PC-3 (cell line): ENCODE measurements around the gene DBNDD1. TPM values are rescaled to one million over a fixed set of nuclear protein-coding genes. Genes with fewer than 3 reads are reported as not detected.

Source experiments
- ATAC-seq: fragments of 200-7000 bp; cut with Tn5 transposase; 2 replicates; pipeline ENCODE4 v1.9.1; 2020; ENCODE audit warnings: mild to moderate bottlenecking, moderate library complexity
- BruUV-seq: library from RNA; stranded (reverse); fragments of 400-500 nt; replicated peaks from 2 replicates; lab custom pipeline; 2021; lab: Mats Ljungman, UMichigan
- CTCF ChIA-PET: fragments of 300-600 bp; sonication (Branson Sonifier 250); formaldehyde crosslinking; loops from one replicate; lab custom pipeline; 2022; ENCODE audit warnings: antibody characterized with exemption; lab: Charles Lee
- POLR2A ChIA-PET: fragments of 300-600 bp; sonication (Branson Sonifier 250); formaldehyde crosslinking; loops from one replicate; lab custom pipeline; 2022; ENCODE audit warnings: antibody characterized with exemption; ENCODE audit not compliant: unreplicated experiment; lab: Charles Lee
- DNase-seq: peaks from one replicate; pipeline ENCODE4 v3.0.0-alpha.2; 2015
- H2AFZ ChIP-seq: fragments of 300-600 bp; sonication (generic); 2 replicates; pipeline ENCODE4 v1.6.0; 2016; ENCODE audit warnings: antibody characterized with exemption, low read length
- H3F3A ChIP-seq: fragments of 300-600 bp; sonication (generic); one replicate; pipeline ENCODE4 v1.6.0; 2017; ENCODE audit warnings: antibody characterized with exemption, low read length, control low read depth, mild to moderate bottlenecking; ENCODE audit not compliant: unreplicated experiment
- H3K27ac ChIP-seq: fragments of 300-600 bp; sonication (generic); 2 replicates; pipeline ENCODE4 v1.5.1; 2016; ENCODE audit warnings: mild to moderate bottlenecking, low read length
- H3K27me3 ChIP-seq: fragments of 300-600 bp; sonication (generic); 2 replicates; pipeline ENCODE4 v1.6.1; 2016; ENCODE audit warnings: low read length, mixed read lengths
- H3K36me3 ChIP-seq: fragments of 300-600 bp; sonication (generic); 2 replicates; pipeline ENCODE4 v1.6.1; 2016; ENCODE audit warnings: low read depth, mixed run types, low read length, mixed read lengths
- H3K4me1 ChIP-seq: fragments of 300-600 bp; sonication (generic); 2 replicates; pipeline ENCODE4 v1.5.1; 2016; ENCODE audit warnings: low read length; ENCODE audit not compliant: insufficient read depth
- H3K4me2 ChIP-seq: fragments of 300-600 bp; sonication (generic); 2 replicates; pipeline ENCODE4 v1.6.0; 2016; ENCODE audit warnings: low read length
- H3K4me3 ChIP-seq: fragments of 300-600 bp; sonication (generic); 2 replicates; pipeline ENCODE4 v1.5.1; 2016; ENCODE audit warnings: mild to moderate bottlenecking, low read length, mixed read lengths
- H3K79me2 ChIP-seq: fragments of 300-600 bp; sonication (generic); 2 replicates; pipeline ENCODE4 v1.6.1; 2017; ENCODE audit warnings: low read length, mixed read lengths
- H3K9ac ChIP-seq: fragments of 300-600 bp; sonication (generic); 2 replicates; pipeline ENCODE4 v1.6.0; 2016; ENCODE audit warnings: mild to moderate bottlenecking, low read length
- H3K9me2 ChIP-seq: fragments of 300-600 bp; sonication (generic); replicated peaks from 2 replicates; pipeline ENCODE4 v1.6.1; 2016; ENCODE audit warnings: mixed run types, low read length, mixed read lengths
- H3K9me3 ChIP-seq: fragments of 300-600 bp; sonication (generic); 2 replicates; pipeline ENCODE4 v1.6.1; 2016; ENCODE audit warnings: low read length, mixed read lengths
- H4K20me1 ChIP-seq: fragments of 300-600 bp; sonication (generic); 2 replicates; pipeline ENCODE4 v1.6.1; 2016; ENCODE audit warnings: low read length, mixed read lengths
- EZH2 ChIP-seq: fragments of 300-600 bp; sonication (generic); IDR thresholded peaks from one replicate; pipeline ENCODE4 v1.6.1; 2017; ENCODE audit warnings: antibody characterized with exemption, mild to moderate bottlenecking, low read length; ENCODE audit not compliant: unreplicated experiment
- EZH2phosphoT487 ChIP-seq: fragments of 300-600 bp; sonication (generic); IDR thresholded peaks from 2 replicates; pipeline ENCODE4 v1.6.1; 2018; ENCODE audit warnings: mild to moderate bottlenecking, antibody characterized with exemption, low read length, borderline replicate concordance
- intact Hi-C: fragments of 100-400 bp; cut with micrococcal nuclease; formaldehyde crosslinking; loops from 2 replicates; pipeline ENCODE4 v1.9.0; 2023
- total RNA-seq: library from RNA; depleted of rRNA; stranded (reverse); fragments of >200 nt; gene quantifications from 2 replicates; pipeline ENCODE4 v1.2.3, GENCODE V29; 2014
- TF ChIP-seq, protein P1 (sequence below): fragments of 300-600 bp; sonication (generic); conservative IDR thresholded peaks from 2 replicates; pipeline ENCODE4 v1.5.1; 2017; ENCODE audit warnings: antibody characterized with exemption, low read depth, mild to moderate bottlenecking, low read length

DBNDD1 gene
- total RNA-seq, 1 experiment from 2014 or later: 21.1 TPM

GRCh38 chr16:90050969-90051368 is 31.7 kb upstream of the DBNDD1 start:
- no peak overlapping the region for H2AFZ ChIP-seq
- no peaks in the 10 kb centered on the region for H4K20me1 ChIP-seq
- DNase-seq (no peak), ATAC-seq (no peak)
- H3K9me2 ChIP-seq: no peaks in the 10 kb centered on the region
- ChIA-PET CTCF (no interaction called here), POLR2A (no interaction called here)
- 0 out of 2 replicates have a peak, but pooled peaks cover 8% of the 10 kb centered on the region for H3K4me1 ChIP-seq
- H3F3A ChIP-seq: no peaks in the 10 kb centered on the region
- H3K79me2 ChIP-seq: no peaks in the 10 kb centered on the region
- no peak overlapping the region for H3K4me2 ChIP-seq
- H3K36me3 ChIP-seq: no peaks in the 10 kb centered on the region
- BruUV-seq: no TSS peak
- H3K4me3 ChIP-seq: no peak overlapping the region
- intact Hi-C loops: no loop called here
- H3K9me3 ChIP-seq: peaks cover 6% of the 10 kb centered on the region; the same call in 1 of the 2 replicates
- TF ChIP-seq, protein P1, sequence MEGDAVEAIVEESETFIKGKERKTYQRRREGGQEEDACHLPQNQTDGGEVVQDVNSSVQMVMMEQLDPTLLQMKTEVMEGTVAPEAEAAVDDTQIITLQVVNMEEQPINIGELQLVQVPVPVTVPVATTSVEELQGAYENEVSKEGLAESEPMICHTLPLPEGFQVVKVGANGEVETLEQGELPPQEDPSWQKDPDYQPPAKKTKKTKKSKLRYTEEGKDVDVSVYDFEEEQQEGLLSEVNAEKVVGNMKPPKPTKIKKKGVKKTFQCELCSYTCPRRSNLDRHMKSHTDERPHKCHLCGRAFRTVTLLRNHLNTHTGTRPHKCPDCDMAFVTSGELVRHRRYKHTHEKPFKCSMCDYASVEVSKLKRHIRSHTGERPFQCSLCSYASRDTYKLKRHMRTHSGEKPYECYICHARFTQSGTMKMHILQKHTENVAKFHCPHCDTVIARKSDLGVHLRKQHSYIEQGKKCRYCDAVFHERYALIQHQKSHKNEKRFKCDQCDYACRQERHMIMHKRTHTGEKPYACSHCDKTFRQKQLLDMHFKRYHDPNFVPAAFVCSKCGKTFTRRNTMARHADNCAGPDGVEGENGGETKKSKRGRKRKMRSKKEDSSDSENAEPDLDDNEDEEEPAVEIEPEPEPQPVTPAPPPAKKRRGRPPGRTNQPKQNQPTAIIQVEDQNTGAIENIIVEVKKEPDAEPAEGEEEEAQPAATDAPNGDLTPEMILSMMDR: no peak
- TF ChIP-seq EZH2 (no peak), EZH2phosphoT487 (no peak)
- no peak overlapping the region for H3K27ac ChIP-seq
- no peaks in the 10 kb centered on the region for H3K27me3 ChIP-seq
- no peak overlapping the region for H3K9ac ChIP-seq

DNA sequence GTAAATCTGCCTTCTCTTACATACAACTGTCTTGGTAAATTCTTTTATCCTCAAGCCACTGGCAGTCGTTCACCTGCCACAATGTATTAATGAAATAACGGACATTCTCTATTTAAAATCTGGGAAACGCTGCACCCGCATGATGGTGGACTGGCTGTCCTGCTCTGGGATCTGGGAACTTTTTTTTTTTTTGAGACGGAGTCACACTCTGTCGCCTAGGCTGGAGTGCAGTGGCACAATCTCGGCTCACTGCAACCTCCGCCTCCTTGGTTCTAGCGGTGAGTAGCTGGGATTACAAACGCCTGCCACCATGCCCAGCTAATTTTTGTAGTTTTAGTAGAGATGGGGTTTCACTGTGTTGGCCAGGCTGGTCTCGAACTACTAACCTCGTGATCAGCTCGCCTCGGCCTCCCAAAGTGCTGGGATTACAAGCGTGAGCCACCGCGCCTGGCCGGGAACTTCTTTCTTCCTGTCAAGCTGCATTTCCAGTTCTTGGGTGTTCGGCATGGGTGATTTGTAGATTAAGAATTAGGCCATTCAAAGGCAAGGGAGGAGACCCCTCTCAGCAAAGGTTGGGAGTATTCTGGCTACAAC is 29.6 kb upstream of the DBNDD1 start:
- Histone ChIP-seq H3K79me2 (no peaks in the 10 kb centered on the region), H3K9me3 (0 out of 2 replicates have a peak, but pooled peaks cover under 1% of the 10 kb centered on the region), H3K9me2 (no peaks in the 10 kb centered on the region), H3K4me3 (no peak overlapping the region), H3K36me3 (no peaks in the 10 kb centered on the region), H3K9ac (no peak overlapping the region), H3K4me2 (no peak overlapping the region), H3K27ac (no peak overlapping the region), H3K27me3 (no peaks in the 10 kb centered on the region), H4K20me1 (peaks cover 4% of the 10 kb centered on the region), H2AFZ (no peak overlapping the region), H3K4me1 (peaks cover 17% of the 10 kb centered on the region), H3F3A (no peaks in the 10 kb centered on the region)
- DNase-seq (no peak), ATAC-seq (no peak)
- TF ChIP-seq, protein P1: no peak
- no peak for TF ChIP-seq EZH2
- no peak for TF ChIP-seq EZH2phosphoT487
- CTCF ChIA-PET: no interaction called here
- no TSS peak for BruUV-seq
- intact Hi-C loops: no loop called here
- POLR2A ChIA-PET: interaction anchor here (0.6 kb wide), 1 partner anchor 35 kb away, joined by 3 read pairs; no protein-coding TSS in a partner anchor

DNA sequence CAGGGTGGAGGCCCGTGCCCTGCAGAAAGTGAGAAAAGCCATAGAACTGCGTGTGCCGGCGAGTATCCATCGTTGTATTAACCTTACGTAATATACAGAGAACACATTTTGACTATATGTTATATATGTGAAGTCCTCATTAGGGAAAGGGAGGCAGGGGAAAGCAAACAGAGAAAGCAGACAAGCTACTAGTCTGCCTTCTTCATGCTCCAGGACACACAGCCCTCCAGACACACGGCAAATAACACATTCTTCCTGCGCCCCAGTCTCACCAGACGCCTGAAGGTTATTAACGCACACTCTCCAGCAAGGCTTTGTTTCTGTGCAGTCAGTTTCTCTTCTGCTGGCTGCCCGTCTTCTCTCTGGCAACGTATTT is 29.1 kb upstream of the DBNDD1 start:
- intact Hi-C loops: no loop called here
- no peak for TF ChIP-seq EZH2phosphoT487
- H3K9ac ChIP-seq: no peak overlapping the region
- no peak overlapping the region for H3K4me3 ChIP-seq
- H3K79me2 ChIP-seq: no peaks in the 10 kb centered on the region
- no peak for DNase-seq
- no peaks in the 10 kb centered on the region for H3F3A ChIP-seq
- H3K27me3 ChIP-seq: no peaks in the 10 kb centered on the region
- H3K36me3 ChIP-seq: no peaks in the 10 kb centered on the region
- H3K4me2 ChIP-seq: no peak overlapping the region
- H3K4me1 ChIP-seq: peaks cover 22% of the 10 kb centered on the region
- H3K9me3 ChIP-seq: no peaks in the 10 kb centered on the region
- H3K27ac ChIP-seq: no peak overlapping the region
- no TSS peak for BruUV-seq
- no peak for ATAC-seq
- no peaks in the 10 kb centered on the region for H3K9me2 ChIP-seq
- peaks cover 4% of the 10 kb centered on the region for H4K20me1 ChIP-seq
- ChIA-PET CTCF (no interaction called here), POLR2A (no interaction called here)
- H2AFZ ChIP-seq: no peak overlapping the region
